ENCODE data around the gene ANXA2R. TPM values are rescaled to one million over a fixed set of nuclear protein-coding genes. Genes with fewer than 3 reads are reported as not detected.

The ANXA2R gene
- polyA plus RNA-seq, 1 of the 3 experiments (the other 2 are of a cell fraction): 1.9 TPM

DNA sequence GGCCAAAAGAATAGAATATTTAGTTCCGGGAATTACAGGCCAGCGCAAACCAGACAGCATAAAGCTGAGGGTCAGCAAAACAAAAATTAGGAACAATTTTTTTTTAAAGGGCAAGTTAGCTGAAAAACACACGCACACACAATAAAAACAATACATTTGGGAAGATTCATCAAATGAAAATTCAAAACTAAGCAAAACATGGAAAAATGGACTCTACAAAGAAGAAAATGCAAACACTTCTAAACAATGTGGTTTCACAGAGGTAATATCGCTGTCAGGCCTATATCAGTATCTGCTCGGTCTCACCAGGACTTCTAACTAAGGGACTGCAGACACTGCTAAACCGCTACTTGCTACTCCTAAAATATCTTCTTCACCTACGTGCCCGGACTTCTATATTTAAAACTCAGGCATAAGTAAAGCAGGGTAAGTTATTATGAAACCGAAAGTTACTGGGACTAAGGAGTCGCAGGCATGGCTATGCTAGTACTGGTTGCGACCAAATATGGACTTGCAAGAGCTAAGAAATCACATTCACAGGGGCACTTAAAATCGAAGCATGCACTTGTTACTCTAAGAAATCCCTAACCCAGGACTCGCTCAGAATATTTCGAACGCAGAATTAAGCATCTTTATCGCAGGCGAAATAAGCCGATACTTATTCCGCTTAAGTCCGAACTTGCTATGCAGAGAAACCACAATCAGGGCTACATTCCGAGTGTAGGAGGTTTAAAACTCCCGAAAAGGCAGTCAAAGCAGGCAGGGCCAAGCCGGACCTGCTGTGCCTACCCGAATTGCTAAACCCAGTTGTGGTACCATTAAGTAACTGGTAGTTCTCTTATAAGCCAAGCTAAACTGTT lies 2.3 kb downstream of the ANXA2R start:
- Histone ChIP-seq H3F3A (replicated peaks; ENCODE audit: insufficient read depth) (peaks cover 45% of the 10 kb centered on the region), H3K4me3 (ENCODE audit: low read depth in 2 of 2, low read length in 1 of 2) (peak overlapping the region; percentile 33 to 58; a peak in 3 of 4 replicates), H3K4me1 (ENCODE audit: control insufficient read depth in 1 of 2, insufficient read depth in 2 of 2, low read depth in 1 of 2, low read length in 1 of 2) (peaks cover 0 to 19% of the 10 kb centered on the region in 2 experiments; a peak in 1 of 4 replicates), H3K79me2 (ENCODE audit: insufficient read depth) (peaks cover 33% of the 10 kb centered on the region), H3K9ac (peak overlapping the region; percentile 56), H3K27me3 (ENCODE audit: insufficient read depth) (no peaks in the 10 kb centered on the region), H3K9me3 (no peaks in the 10 kb centered on the region), H3K4me2 (peak overlapping the region; percentile 72), H4K20me1 (ENCODE audit: insufficient read depth) (no peaks in the 10 kb centered on the region), H3K27ac (ENCODE audit: low read depth in 2 of 2, low read length in 1 of 2) (peak overlapping the region; percentile 51 to 93), H3K9me2 (no peaks in the 10 kb centered on the region), H2AFZ (ENCODE audit: low read depth) (peak overlapping the region; percentile 87), H3K36me3 (replicated peaks in 1 of 2; ENCODE audit: control insufficient read depth in 1 of 2, insufficient read depth in 2 of 2, low read length in 1 of 2) (no peaks in the 10 kb centered on the region)
- DNase-seq: no peak
- TF ChIP-seq, protein P1, sequence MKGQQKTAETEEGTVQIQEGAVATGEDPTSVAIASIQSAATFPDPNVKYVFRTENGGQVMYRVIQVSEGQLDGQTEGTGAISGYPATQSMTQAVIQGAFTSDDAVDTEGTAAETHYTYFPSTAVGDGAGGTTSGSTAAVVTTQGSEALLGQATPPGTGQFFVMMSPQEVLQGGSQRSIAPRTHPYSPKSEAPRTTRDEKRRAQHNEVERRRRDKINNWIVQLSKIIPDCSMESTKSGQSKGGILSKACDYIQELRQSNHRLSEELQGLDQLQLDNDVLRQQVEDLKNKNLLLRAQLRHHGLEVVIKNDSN (IDR thresholded peaks at IDR 0.05; ENCODE audit: borderline replicate concordance, low read depth): no peak
- TF ChIP-seq, protein P2, sequence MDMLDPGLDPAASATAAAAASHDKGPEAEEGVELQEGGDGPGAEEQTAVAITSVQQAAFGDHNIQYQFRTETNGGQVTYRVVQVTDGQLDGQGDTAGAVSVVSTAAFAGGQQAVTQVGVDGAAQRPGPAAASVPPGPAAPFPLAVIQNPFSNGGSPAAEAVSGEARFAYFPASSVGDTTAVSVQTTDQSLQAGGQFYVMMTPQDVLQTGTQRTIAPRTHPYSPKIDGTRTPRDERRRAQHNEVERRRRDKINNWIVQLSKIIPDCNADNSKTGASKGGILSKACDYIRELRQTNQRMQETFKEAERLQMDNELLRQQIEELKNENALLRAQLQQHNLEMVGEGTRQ (IDR thresholded peaks at IDR 0.05; ENCODE audit: borderline replicate concordance, low read depth, low read length): no peak
- TF ChIP-seq FOXJ3 (CRISPR knock-in tag; IDR thresholded peaks at IDR 0.05) (no peak), TEAD4 (IDR thresholded peaks at IDR 0.05; ENCODE audit: borderline replicate concordance, insufficient read depth) (no peak), SIN3A (IDR thresholded peaks at IDR 0.05; ENCODE audit: borderline replicate concordance, low read depth, low read length) (no peak), FOSL2 (IDR thresholded peaks at IDR 0.05; ENCODE audit: borderline replicate concordance, low read depth) (no peak), RFX5 (IDR thresholded peaks at IDR 0.05; ENCODE audit: low read length) (no peak), NRF1 (IDR thresholded peaks at IDR 0.05; ENCODE audit: low read depth, low read length) (no peak), FOXM1 (IDR thresholded peaks at IDR 0.05; ENCODE audit: low read depth) (no peak), TCF12 (IDR thresholded peaks at IDR 0.05) (no peak), RCOR1 (IDR thresholded peaks at IDR 0.05; ENCODE audit: low read length) (no peak), TAF1 (IDR thresholded peaks at IDR 0.05; ENCODE audit: borderline replicate concordance, low read depth, low read length) (no peak), YY1 (IDR thresholded peaks at IDR 0.05; ENCODE audit: low read depth) (no peak), MXI1 (IDR thresholded peaks at IDR 0.05; ENCODE audit: low read depth, low read length) (no peak), JUND (IDR thresholded peaks at IDR 0.05) (no peak), GABPA (IDR thresholded peaks at IDR 0.05; ENCODE audit: low read depth) (no peak), POLR2AphosphoS5 (IDR thresholded peaks at IDR 0.05; ENCODE audit: low read depth, low read length) (no peak)
- TF ChIP-seq, protein P3, sequence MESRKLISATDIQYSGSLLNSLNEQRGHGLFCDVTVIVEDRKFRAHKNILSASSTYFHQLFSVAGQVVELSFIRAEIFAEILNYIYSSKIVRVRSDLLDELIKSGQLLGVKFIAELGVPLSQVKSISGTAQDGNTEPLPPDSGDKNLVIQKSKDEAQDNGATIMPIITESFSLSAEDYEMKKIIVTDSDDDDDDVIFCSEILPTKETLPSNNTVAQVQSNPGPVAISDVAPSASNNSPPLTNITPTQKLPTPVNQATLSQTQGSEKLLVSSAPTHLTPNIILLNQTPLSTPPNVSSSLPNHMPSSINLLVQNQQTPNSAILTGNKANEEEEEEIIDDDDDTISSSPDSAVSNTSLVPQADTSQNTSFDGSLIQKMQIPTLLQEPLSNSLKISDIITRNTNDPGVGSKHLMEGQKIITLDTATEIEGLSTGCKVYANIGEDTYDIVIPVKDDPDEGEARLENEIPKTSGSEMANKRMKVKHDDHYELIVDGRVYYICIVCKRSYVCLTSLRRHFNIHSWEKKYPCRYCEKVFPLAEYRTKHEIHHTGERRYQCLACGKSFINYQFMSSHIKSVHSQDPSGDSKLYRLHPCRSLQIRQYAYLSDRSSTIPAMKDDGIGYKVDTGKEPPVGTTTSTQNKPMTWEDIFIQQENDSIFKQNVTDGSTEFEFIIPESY (IDR thresholded peaks at IDR 0.05; ENCODE audit: borderline replicate concordance, low read depth): no peak
- TF ChIP-seq, protein P4, sequence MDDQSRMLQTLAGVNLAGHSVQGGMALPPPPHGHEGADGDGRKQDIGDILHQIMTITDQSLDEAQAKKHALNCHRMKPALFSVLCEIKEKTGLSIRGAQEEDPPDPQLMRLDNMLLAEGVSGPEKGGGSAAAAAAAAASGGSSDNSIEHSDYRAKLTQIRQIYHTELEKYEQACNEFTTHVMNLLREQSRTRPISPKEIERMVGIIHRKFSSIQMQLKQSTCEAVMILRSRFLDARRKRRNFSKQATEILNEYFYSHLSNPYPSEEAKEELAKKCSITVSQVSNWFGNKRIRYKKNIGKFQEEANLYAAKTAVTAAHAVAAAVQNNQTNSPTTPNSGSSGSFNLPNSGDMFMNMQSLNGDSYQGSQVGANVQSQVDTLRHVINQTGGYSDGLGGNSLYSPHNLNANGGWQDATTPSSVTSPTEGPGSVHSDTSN (IDR thresholded peaks at IDR 0.05): no peak
- CTCF ChIA-PET: interaction anchor here (0.9 to 6.1 kb wide), 7 partner anchors 11 to 129 kb away, joined by 3 to 41 read pairs (median 5); no protein-coding TSS in a partner anchor
- WGBS (ENCODE audit: low lambda C conversion rate): 64% methylated on average over 24 of the region's 24 CpGs
- POLR2A ChIA-PET: no interaction called here
